Nephron progenitor cell (in vitro differentiated cells): ENCODE measurements around the gene TYW1.
"Not testable (repeated sequence)": the region's sequence is repeated elsewhere in the genome, so short reads cannot be mapped to it uniquely, and the experiment has no call there.

Experiments used
- DNase-seq: peaks from one replicate; pipeline ENCODE4 v3.0.0; 2021
- H3K27ac Mint-ChIP-seq: 2 replicates; pipeline ENCODE4 v1.8.0; 2021; ENCODE audit warnings: mild to moderate bottlenecking, moderate library complexity, mixed read lengths
- H3K27me3 Mint-ChIP-seq: 2 replicates; pipeline ENCODE4 v1.8.0; 2021; ENCODE audit warnings: mild to moderate bottlenecking, low read depth, mixed read lengths; ENCODE audit not compliant: poor library complexity
- H3K36me3 Mint-ChIP-seq: 2 replicates; pipeline ENCODE4 v1.8.0; 2021; ENCODE audit warnings: low read depth, mixed read lengths
- H3K4me1 Mint-ChIP-seq: 2 replicates; pipeline ENCODE4 v1.8.0; 2021; ENCODE audit warnings: mixed read lengths
- H3K4me3 Mint-ChIP-seq: 2 replicates; pipeline ENCODE4 v1.8.0; 2021; ENCODE audit warnings: mild to moderate bottlenecking, moderate library complexity, mixed read lengths
- H3K9me3 Mint-ChIP-seq: 2 replicates; pipeline ENCODE4 v1.8.0; 2021; ENCODE audit warnings: mild to moderate bottlenecking, moderate library complexity, mixed read lengths
- TF ChIP-seq, protein P1 (sequence below): fragments of 200-600 bp; sonication (generic); IDR thresholded peaks from 2 replicates; pipeline ENCODE4 v1.5.0; 2021; ENCODE audit warnings: antibody characterized with exemption

Gene TYW1

DNA sequence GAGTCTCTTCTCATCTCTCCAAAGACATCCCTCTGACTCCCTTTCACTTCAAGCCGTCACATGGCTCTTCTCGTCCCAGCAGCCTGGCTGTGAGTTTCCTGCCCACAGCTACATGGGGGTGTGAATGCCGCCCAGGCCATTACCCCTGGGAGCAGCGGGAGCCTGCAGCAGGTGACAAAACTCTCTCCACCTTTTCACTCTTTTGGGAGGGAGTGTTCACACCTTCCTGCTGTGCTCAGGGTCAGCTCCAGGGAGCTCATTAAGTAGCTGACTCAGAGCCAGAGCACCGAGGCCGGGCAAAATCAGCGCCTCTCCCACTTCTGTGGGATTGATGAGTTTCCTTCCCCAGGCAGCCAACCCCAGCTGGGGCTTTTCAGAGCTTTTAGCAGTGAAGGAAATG, 271.3 kb downstream of the TYW1 start:
- DNase-seq = peak; percentile 6
- TF ChIP-seq, protein P1, sequence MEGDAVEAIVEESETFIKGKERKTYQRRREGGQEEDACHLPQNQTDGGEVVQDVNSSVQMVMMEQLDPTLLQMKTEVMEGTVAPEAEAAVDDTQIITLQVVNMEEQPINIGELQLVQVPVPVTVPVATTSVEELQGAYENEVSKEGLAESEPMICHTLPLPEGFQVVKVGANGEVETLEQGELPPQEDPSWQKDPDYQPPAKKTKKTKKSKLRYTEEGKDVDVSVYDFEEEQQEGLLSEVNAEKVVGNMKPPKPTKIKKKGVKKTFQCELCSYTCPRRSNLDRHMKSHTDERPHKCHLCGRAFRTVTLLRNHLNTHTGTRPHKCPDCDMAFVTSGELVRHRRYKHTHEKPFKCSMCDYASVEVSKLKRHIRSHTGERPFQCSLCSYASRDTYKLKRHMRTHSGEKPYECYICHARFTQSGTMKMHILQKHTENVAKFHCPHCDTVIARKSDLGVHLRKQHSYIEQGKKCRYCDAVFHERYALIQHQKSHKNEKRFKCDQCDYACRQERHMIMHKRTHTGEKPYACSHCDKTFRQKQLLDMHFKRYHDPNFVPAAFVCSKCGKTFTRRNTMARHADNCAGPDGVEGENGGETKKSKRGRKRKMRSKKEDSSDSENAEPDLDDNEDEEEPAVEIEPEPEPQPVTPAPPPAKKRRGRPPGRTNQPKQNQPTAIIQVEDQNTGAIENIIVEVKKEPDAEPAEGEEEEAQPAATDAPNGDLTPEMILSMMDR = no peak
- Mint-ChIP-seq H3K4me3 (no peak overlapping the region), H3K27me3 (peaks cover 13% of the 10 kb centered on the region), H3K27ac (peak overlapping the region; percentile 87), H3K36me3 (peaks cover 24% of the 10 kb centered on the region), H3K9me3 (no peaks in the 10 kb centered on the region), H3K4me1 (peaks cover 8% of the 10 kb centered on the region)

DNA sequence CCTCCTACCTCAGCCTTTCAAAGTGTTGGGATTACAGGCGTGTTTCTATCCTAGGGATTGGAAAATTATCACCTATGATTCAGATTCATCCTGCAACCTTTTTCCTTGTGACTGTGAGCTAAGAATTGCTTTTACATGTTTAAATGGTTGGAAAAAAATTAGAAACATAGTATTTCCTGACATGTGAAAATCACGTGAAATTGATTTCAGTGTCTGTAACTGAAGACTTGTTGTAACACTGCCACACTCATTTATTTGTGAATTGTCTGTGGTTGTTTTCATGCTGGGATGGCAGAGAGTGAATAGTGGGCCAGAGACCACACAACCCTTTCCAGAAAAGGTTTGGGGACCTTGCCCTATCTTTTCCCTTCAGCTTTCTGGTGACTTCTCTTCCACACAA, 273.3 kb downstream of the TYW1 start:
- DNase-seq, H3K4me3 Mint-ChIP-seq, H3K27ac Mint-ChIP-seq, H3K9me3 Mint-ChIP-seq, H3K27me3 Mint-ChIP-seq, H3K4me1 Mint-ChIP-seq: not testable (repeated sequence)
- H3K36me3 Mint-ChIP-seq = peaks cover 11% of the 10 kb centered on the region
